Measurements from ENCODE around the gene SPEM1.

Gene SPEM1

GRCh38 chr17:7388856-7389255 is 31.3 kb upstream of the SPEM1 start:
- Mint-ChIP-seq H3K27me3 (ENCODE audit: low read depth, poor library complexity) (peaks cover 14% of the 10 kb centered on the region), H3K36me3 (ENCODE audit: low read depth) (peaks cover 24% of the 10 kb centered on the region), H3K4me3 (no peak overlapping the region), H3K4me1 (peaks cover 38% of the 10 kb centered on the region), H3K27ac (no peak overlapping the region), H3K9me3 (no peaks in the 10 kb centered on the region)
- DNase-seq = no peak
- no peak for TF ChIP-seq CTCF (IDR thresholded peaks at IDR 0.05)

GRCh38 chr17:7389924-7390910 is 29.9 kb upstream of the SPEM1 start:
- no peaks in the 10 kb centered on the region for H3K9me3 Mint-ChIP-seq
- no peak overlapping the region for H3K4me3 Mint-ChIP-seq
- H3K36me3 Mint-ChIP-seq (ENCODE audit: low read depth) = peaks cover 24% of the 10 kb centered on the region
- TF ChIP-seq CTCF (IDR thresholded peaks at IDR 0.05) = no peak
- H3K27ac Mint-ChIP-seq = no peak overlapping the region
- DNase-seq = no peak
- peaks cover 39% of the 10 kb centered on the region for H3K4me1 Mint-ChIP-seq
- H3K27me3 Mint-ChIP-seq (ENCODE audit: low read depth, poor library complexity) = peaks cover 1% of the 10 kb centered on the region

GRCh38 chr17:7391307-7391706 is 28.8 kb upstream of the SPEM1 start:
- DNase-seq = no peak
- H3K4me3 Mint-ChIP-seq = no peak overlapping the region
- peaks cover 46% of the 10 kb centered on the region for H3K4me1 Mint-ChIP-seq
- H3K27me3 Mint-ChIP-seq (ENCODE audit: low read depth, poor library complexity) = peaks cover 4% of the 10 kb centered on the region
- H3K27ac Mint-ChIP-seq = no peak overlapping the region
- TF ChIP-seq CTCF (IDR thresholded peaks at IDR 0.05) = no peak
- H3K9me3 Mint-ChIP-seq = no peaks in the 10 kb centered on the region
- H3K36me3 Mint-ChIP-seq (ENCODE audit: low read depth) = peaks cover 24% of the 10 kb centered on the region

GRCh38 chr17:7392696-7393612 is 27.2 kb upstream of the SPEM1 start:
- no peak for DNase-seq
- no peak for TF ChIP-seq CTCF (IDR thresholded peaks at IDR 0.05)
- H3K27ac Mint-ChIP-seq = no peak overlapping the region
- H3K9me3 Mint-ChIP-seq = no peaks in the 10 kb centered on the region
- H3K27me3 Mint-ChIP-seq (ENCODE audit: low read depth, poor library complexity) = peaks cover 4% of the 10 kb centered on the region
- peaks cover 46% of the 10 kb centered on the region for H3K4me1 Mint-ChIP-seq
- H3K36me3 Mint-ChIP-seq (ENCODE audit: low read depth) = peaks cover 24% of the 10 kb centered on the region
- peak overlapping the region; percentile 74 for H3K4me3 Mint-ChIP-seq

GRCh38 chr17:7393613-7394451 is 26.3 kb upstream of the SPEM1 start:
- Mint-ChIP-seq H3K9me3 (no peaks in the 10 kb centered on the region), H3K27me3 (ENCODE audit: low read depth, poor library complexity) (peaks cover 4% of the 10 kb centered on the region), H3K4me1 (peaks cover 46% of the 10 kb centered on the region), H3K36me3 (ENCODE audit: low read depth) (peaks cover 24% of the 10 kb centered on the region), H3K4me3 (peak overlapping the region; percentile 90), H3K27ac (no peak overlapping the region)
- DNase-seq = peak; percentile 67
- no peak for TF ChIP-seq CTCF (IDR thresholded peaks at IDR 0.05)
